Skin of body (tissue), 1 donor: Measurements from ENCODE around the gene TOB1. TPM values are rescaled to one million over a fixed set of nuclear protein-coding genes. Genes with fewer than 3 reads are reported as not detected.

Source experiments
- total RNA-seq: library from RNA; depleted of rRNA; stranded (reverse); fragments of >200 nt; gene quantifications from one replicate; pipeline ENCODE4 v1.2.3, GENCODE V29; 2014

Gene TOB1
- total RNA-seq, 1 donor from 2014 or later, result 46.7 TPM

Other genes starting within 250 kb of the TOB1 start
- gene ABCC3, start 231.5 kb downstream of the TOB1 start, total RNA-seq, result 5.9 TPM
- gene ANKRD40, start 158.4 kb downstream of the TOB1 start, total RNA-seq, result 24.8 TPM
- 102 TPM for gene LUC7L3, start 146.8 kb downstream of the TOB1 start, total RNA-seq
- not detected for gene ANKRD40CL, start 98.8 kb downstream of the TOB1 start, total RNA-seq
- 0.59 TPM for gene WFIKKN2, start 30.8 kb downstream of the TOB1 start, total RNA-seq